Panc1 (cell line): ENCODE results near the gene PRKAR2B.

Source experiments
- CTCF ChIP-seq: fragments of 450-650 bp; IDR thresholded peaks from 2 replicates; pipeline ENCODE4 v1.5.1; 2017; ENCODE audit warnings: mild to moderate bottlenecking
- SIN3A ChIP-seq: IDR thresholded peaks from 2 replicates; pipeline ENCODE4 v1.6.1; 2012; ENCODE audit warnings: low read depth, mild to moderate bottlenecking, low read length, moderate library complexity, borderline replicate concordance; ENCODE audit not compliant: insufficient read depth

DNA sequence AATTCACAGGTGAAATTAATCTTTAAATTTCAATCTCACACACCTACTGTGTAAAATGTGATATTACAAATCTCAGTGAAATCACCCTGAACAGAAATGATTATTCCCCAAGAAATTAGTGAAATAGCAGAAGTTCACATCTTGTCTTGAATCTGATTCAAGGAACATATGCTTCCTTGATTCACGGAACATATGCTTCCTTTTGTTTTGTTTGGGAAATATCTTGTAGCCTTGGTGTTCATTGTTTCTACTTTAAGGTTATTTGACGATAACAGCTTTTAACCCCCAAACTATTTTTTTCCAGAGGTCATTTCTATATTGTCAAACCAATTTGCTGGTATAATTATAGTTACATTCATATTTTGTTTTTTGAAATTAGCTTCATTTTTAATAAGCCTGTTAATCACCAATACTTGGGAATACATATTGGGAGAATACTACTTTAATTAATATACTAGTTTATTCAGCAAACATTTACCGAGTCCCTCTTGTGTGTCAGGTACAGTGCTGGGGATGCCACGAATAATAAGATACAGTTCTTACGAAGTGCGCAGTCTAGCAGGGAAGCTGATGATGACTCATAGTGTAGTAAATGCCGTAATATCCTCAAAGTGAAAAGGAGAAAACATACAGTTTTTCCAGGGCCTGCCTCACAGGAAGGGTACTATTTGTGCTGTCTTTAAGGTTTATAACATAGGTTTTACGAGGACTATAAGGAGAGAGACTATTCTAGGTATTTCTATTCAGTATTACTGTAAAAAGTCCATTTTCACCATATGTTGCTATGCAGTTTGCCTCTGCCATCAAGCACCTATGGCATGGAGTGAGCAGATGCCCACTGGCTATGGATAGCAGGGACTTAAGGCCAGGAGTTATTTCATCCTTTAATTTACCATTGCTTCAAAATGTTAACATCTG, 32.5 kb downstream of the PRKAR2B start:
- no peak for TF ChIP-seq CTCF
- no peak for TF ChIP-seq SIN3A
